OCI-LY3 (cell line): ENCODE measurements around the gene TMEM72.
A peak's percentile ranks its signal among the peaks of the same experiment; 100 is the strongest.

Experiments used
- H2AFZ ChIP-seq: fragments of 200-600, 300-600 bp; shearing (Covaris generic); 2 replicates; pipeline ENCODE4 v1.6.0; 2014; ENCODE audit warnings: antibody characterized with exemption, low read depth, low read length
- H3K27ac ChIP-seq: fragments of 200-600, 300-600 bp; sonication (generic); 2 replicates; pipeline ENCODE4 v1.5.1; 2014; ENCODE audit warnings: mild to moderate bottlenecking, low read length, moderate library complexity, mixed read lengths
- H3K27me3 ChIP-seq: fragments of 200-600, 300-600 bp; sonication (generic); 2 replicates; pipeline ENCODE4 v1.6.1; 2014; ENCODE audit warnings: low read depth, low read length, mixed read lengths
- H3K36me3 ChIP-seq: fragments of 200-600, 300-600 bp; sonication (generic); replicated peaks from 2 replicates; pipeline ENCODE3; 2014; ENCODE audit warnings: low read depth, low read length, mixed read lengths
- H3K4me1 ChIP-seq: fragments of 300-600, 200-600 bp; sonication (generic); 2 replicates; pipeline ENCODE4 v1.6.1; 2014; ENCODE audit warnings: low read length, mixed read lengths
- H3K4me2 ChIP-seq: fragments of 200-600, 300-600 bp; sonication (generic); 2 replicates; pipeline ENCODE4 v1.6.1; 2014; ENCODE audit warnings: low read length, mixed read lengths
- H3K4me3 ChIP-seq: fragments of 300-600, 200-600 bp; sonication (generic); 2 replicates; pipeline ENCODE4 v1.5.1; 2014; ENCODE audit warnings: antibody characterized with exemption, mild to moderate bottlenecking, low read length, moderate library complexity
- H3K79me2 ChIP-seq: fragments of 300-600, 200-600 bp; shearing (Covaris generic); 2 replicates; pipeline ENCODE4 v1.6.1; 2014; ENCODE audit warnings: mild to moderate bottlenecking, low read length, mixed read lengths
- H3K9ac ChIP-seq: fragments of 300-600, 200-600 bp; shearing (Covaris generic); 2 replicates; pipeline ENCODE4 v1.6.0; 2014; ENCODE audit warnings: mild to moderate bottlenecking, low read length, moderate library complexity
- H3K9me3 ChIP-seq: fragments of 200-600, 300-600 bp; shearing (Covaris generic); 2 replicates; pipeline ENCODE4 v1.6.1; 2014; ENCODE audit warnings: low read length, mixed read lengths; ENCODE audit not compliant: insufficient read depth
- H4K20me1 ChIP-seq: fragments of 200-600, 300-600 bp; sonication (generic); 2 replicates; pipeline ENCODE4 v1.6.1; 2016; ENCODE audit warnings: low read length, mixed read lengths; ENCODE audit not compliant: insufficient read depth
- EZH2phosphoT487 ChIP-seq: fragments of 200-600 bp; shearing (Covaris generic); IDR thresholded peaks from 2 replicates; pipeline ENCODE4 v1.6.1; 2018; ENCODE audit warnings: antibody characterized with exemption, mixed run types, low read depth
- TF ChIP-seq, protein P1 (sequence below): fragments of 200-600, 300-600 bp; sonication (generic); IDR thresholded peaks from 2 replicates; pipeline ENCODE4 v1.5.1; 2014; ENCODE audit warnings: antibody characterized with exemption, low read length, low read depth

The TMEM72 gene

DNA sequence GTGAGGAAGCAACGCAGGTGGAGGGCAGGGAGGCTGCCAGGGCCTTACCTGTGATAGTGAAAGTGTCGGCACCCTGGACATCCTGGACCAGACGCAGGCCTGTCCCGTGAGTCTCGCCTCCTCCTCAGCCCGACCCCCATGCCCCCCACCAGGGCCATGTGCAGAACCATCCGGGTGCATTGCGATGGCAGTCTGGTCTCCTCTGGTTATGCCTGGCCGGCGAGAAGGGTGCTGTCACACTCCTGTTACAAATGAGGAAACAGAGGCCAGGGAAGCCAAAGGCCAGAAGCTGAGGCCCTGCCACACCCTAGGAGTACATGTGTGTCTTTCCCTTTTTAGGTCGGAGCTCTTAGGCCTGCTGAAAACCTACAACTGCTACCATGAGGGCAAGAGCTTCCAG is 60.3 kb downstream of the TMEM72 start:
- H3K27ac ChIP-seq, result no peak overlapping the region
- H4K20me1 ChIP-seq, result no peaks in the 10 kb centered on the region
- no peaks in the 10 kb centered on the region for H3K36me3 ChIP-seq
- H3K9ac ChIP-seq, result no peak overlapping the region
- peaks cover 55% of the 10 kb centered on the region for H3K4me1 ChIP-seq
- no peaks in the 10 kb centered on the region for H3K27me3 ChIP-seq
- H2AFZ ChIP-seq, result no peak overlapping the region
- H3K4me2 ChIP-seq, result no peak overlapping the region
- H3K79me2 ChIP-seq, result no peaks in the 10 kb centered on the region
- H3K9me3 ChIP-seq, result no peaks in the 10 kb centered on the region
- no peak overlapping the region for H3K4me3 ChIP-seq
- TF ChIP-seq EZH2phosphoT487, result no peak
- TF ChIP-seq, protein P1, sequence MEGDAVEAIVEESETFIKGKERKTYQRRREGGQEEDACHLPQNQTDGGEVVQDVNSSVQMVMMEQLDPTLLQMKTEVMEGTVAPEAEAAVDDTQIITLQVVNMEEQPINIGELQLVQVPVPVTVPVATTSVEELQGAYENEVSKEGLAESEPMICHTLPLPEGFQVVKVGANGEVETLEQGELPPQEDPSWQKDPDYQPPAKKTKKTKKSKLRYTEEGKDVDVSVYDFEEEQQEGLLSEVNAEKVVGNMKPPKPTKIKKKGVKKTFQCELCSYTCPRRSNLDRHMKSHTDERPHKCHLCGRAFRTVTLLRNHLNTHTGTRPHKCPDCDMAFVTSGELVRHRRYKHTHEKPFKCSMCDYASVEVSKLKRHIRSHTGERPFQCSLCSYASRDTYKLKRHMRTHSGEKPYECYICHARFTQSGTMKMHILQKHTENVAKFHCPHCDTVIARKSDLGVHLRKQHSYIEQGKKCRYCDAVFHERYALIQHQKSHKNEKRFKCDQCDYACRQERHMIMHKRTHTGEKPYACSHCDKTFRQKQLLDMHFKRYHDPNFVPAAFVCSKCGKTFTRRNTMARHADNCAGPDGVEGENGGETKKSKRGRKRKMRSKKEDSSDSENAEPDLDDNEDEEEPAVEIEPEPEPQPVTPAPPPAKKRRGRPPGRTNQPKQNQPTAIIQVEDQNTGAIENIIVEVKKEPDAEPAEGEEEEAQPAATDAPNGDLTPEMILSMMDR, result no peak

GRCh38 chr10:44971935-44972757 is 61.0 kb downstream of the TMEM72 start:
- no peaks in the 10 kb centered on the region for H3K79me2 ChIP-seq
- peaks cover 48% of the 10 kb centered on the region for H3K4me1 ChIP-seq
- no peaks in the 10 kb centered on the region for H3K9me3 ChIP-seq
- no peak overlapping the region for H3K4me2 ChIP-seq
- H3K36me3 ChIP-seq, result no peaks in the 10 kb centered on the region
- TF ChIP-seq EZH2phosphoT487, result no peak
- no peak overlapping the region for H3K4me3 ChIP-seq
- no peaks in the 10 kb centered on the region for H3K27me3 ChIP-seq
- no peak overlapping the region for H3K27ac ChIP-seq
- no peak overlapping the region for H2AFZ ChIP-seq
- H4K20me1 ChIP-seq, result no peaks in the 10 kb centered on the region
- H3K9ac ChIP-seq, result no peak overlapping the region

GRCh38 chr10:44972874-44973306 is 61.8 kb downstream of the TMEM72 start:
- Histone ChIP-seq H3K36me3 (no peaks in the 10 kb centered on the region), H3K4me3 (no peak overlapping the region), H3K27ac (peak overlapping the region; percentile 61), H3K9me3 (no peaks in the 10 kb centered on the region), H2AFZ (no peak overlapping the region), H3K9ac (peak overlapping the region; percentile 33; the same call in 1 of the 2 replicates), H3K27me3 (no peaks in the 10 kb centered on the region), H3K79me2 (no peaks in the 10 kb centered on the region), H4K20me1 (no peaks in the 10 kb centered on the region), H3K4me1 (peaks cover 40% of the 10 kb centered on the region), H3K4me2 (peak overlapping the region; percentile 100)
- no peak for TF ChIP-seq EZH2phosphoT487
- TF ChIP-seq, protein P1, result no peak

GRCh38 chr10:44973323-44974081 is 62.4 kb downstream of the TMEM72 start:
- Histone ChIP-seq H3K4me3 (peak overlapping the region; percentile 79), H3K27ac (peak overlapping the region; percentile 61), H3K27me3 (no peaks in the 10 kb centered on the region), H3K9me3 (no peaks in the 10 kb centered on the region), H4K20me1 (no peaks in the 10 kb centered on the region), H3K79me2 (no peaks in the 10 kb centered on the region), H3K36me3 (no peaks in the 10 kb centered on the region), H2AFZ (no peak overlapping the region), H3K4me2 (peak overlapping the region; percentile 100), H3K9ac (peak overlapping the region; percentile 84), H3K4me1 (peaks cover 40% of the 10 kb centered on the region)
- no peak for TF ChIP-seq EZH2phosphoT487
- TF ChIP-seq, protein P1, result no peak
